Mucosa of descending colon (tissue), 3 donors: Measurements from ENCODE around the gene HOXA11. TPM values are rescaled to one million over a fixed set of nuclear protein-coding genes. Genes with fewer than 3 reads are reported as not detected.

ENCODE experiments used
- ATAC-seq: fragments of 200-7000 bp; cut with Tn5 transposase; one replicate; pipeline ENCODE4 v1.9.1; 2020; ENCODE audit warnings: mild to moderate bottlenecking, moderate library complexity
- DNase-seq, 3 donors: peaks; one replicate each; pipeline ENCODE4 v3.0.0-alpha.2; 2020
- H3K36me3 ChIP-seq: fragments of 200-600 bp; one replicate; pipeline ENCODE4 v1.8.0; 2021; ENCODE audit warnings: low read depth, mild to moderate bottlenecking
- H3K4me1 ChIP-seq: fragments of 200-600 bp; one replicate; pipeline ENCODE4 v1.8.0; 2021; ENCODE audit warnings: low read depth, mild to moderate bottlenecking
- H3K4me3 ChIP-seq: fragments of 200-600 bp; one replicate; pipeline ENCODE4 v1.8.0; 2021; ENCODE audit warnings: mild to moderate bottlenecking
- H3K9me3 ChIP-seq: fragments of 200-600 bp; one replicate; pipeline ENCODE4 v1.8.0; 2021; ENCODE audit warnings: mild to moderate bottlenecking
- CTCF ChIP-seq: fragments of 200-600 bp; IDR thresholded peaks from one replicate; pipeline ENCODE4 v1.8.0; 2022; ENCODE audit warnings: antibody characterized with exemption, mild to moderate bottlenecking
- intact Hi-C, 2 donors: fragments of 100-400 bp; cut with DNase I in 1 of 2; cut with micrococcal nuclease in 1 of 2; formaldehyde crosslinking; loops; one replicate each; pipeline versions ENCODE4 v1.11.0 to v1.11.1; 2022; cut with DNase I, micrococcal nuclease
- total RNA-seq, 3 donors: library from RNA; stranded (reverse); fragmentation: NEBNext Ultra II Directional in 2 of 3; extraction: Animal tissue kit (Norgen Biotek cat#: 25700) in 2 of 3; gene quantifications; one replicate each; pipeline versions ENCODE4 v1.2.1 to v1.2.4, GENCODE V29; 2021 to 2023
- donor health status: DM: no; HTN: no; CAD: no; lungs with moderate emphysema.
- donor health status: DM: no; HTN: no; CAD: no.
- donor health status: DM: no; HTN: yes; CAD: no.

The HOXA11 gene
- total RNA-seq, 3 donors from 2014 or later = 3.2 to 27.2 (median 5.4) TPM

DNA sequence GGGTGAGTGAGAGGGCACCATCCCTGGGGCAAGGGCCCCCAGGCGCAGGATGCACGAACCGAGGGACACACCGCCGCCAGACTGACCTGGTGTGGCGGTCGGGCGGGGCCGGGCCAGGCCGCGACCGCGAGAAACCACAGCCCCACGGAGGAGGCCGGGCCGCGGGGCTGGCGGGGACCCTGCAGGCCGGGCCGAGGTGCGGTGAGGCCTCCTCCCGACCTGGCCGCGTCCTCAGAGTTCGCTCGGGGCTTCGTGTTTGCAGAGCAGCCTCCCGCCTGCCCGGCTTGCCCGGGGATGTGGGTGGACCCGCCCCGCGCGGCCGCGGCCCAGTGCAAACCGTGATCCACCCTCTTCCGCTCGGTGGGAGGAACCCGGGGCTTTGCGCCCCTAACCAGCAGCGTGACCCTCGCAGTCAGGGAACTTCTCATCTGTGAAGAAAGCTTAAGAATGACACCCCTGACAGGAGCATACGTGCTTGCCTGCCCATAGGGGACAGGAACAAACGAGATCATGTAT is 35.5 kb upstream of the HOXA11 start:
- Histone ChIP-seq H3K36me3 (no peaks in the 10 kb centered on the region), H3K4me1 (peaks cover 5% of the 10 kb centered on the region), H3K4me3 (no peak overlapping the region), H3K9me3 (no peaks in the 10 kb centered on the region)
- DNase-seq (no peak), ATAC-seq (no peak)
- TF ChIP-seq CTCF = no peak
- intact Hi-C loops = no loop called here

GRCh38 chr7:27219821-27220220 is 34.8 kb upstream of the HOXA11 start:
- DNase-seq = no peak
- Histone ChIP-seq H3K36me3 (no peaks in the 10 kb centered on the region), H3K4me1 (no peaks in the 10 kb centered on the region), H3K9me3 (no peaks in the 10 kb centered on the region), H3K4me3 (no peak overlapping the region)
- no peak for ATAC-seq
- intact Hi-C loops = no loop called here
- TF ChIP-seq CTCF = no peak

DNA sequence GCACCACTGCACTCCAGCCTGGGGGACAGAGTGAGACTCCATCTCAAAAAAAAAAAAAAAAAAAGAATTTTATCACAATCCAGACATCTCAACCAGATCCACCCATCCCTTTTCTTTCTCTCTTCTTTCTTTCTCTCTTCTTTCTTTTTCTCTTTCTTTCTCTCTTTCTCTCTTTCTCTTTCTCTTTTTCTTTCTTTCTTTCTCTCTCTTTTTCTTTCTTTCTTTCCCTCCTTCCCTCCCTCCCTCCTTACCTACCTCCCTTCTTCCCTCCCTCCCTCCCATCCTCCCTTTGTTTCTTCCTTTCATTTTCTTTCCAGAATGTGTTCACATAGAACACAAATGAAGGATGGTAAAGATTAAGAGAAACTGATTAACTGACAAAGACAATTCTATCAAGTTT is 32.9 kb upstream of the HOXA11 start:
- Histone ChIP-seq H3K9me3 (no peaks in the 10 kb centered on the region), H3K36me3 (no peaks in the 10 kb centered on the region), H3K4me1 (no peaks in the 10 kb centered on the region), H3K4me3 (no peak overlapping the region)
- TF ChIP-seq CTCF = no peak
- DNase-seq = no peak
- intact Hi-C loops = no loop called here
- ATAC-seq = no peak

DNA sequence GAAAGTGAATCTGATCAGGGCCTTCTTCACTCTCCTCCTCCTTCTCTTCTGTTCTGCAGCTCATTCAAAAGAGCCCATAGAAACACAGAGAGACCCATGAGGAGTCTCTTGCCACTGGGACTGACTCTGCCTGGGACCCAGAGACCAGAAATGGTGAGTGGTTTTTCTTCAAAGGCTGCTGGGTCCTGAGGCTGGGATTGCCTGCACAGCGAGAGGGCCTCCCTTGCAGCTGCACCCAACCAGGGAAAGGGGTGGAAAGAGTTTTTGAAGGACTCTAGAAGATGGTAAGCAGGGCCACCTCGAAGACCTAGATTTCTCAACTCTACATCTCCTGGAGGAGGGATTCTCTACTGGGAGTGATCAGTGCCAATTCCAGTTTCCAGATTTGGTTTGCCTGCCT is 30.3 kb upstream of the HOXA11 start:
- H3K9me3 ChIP-seq = no peaks in the 10 kb centered on the region
- peaks cover 14% of the 10 kb centered on the region for H3K4me1 ChIP-seq
- DNase-seq (no peak), ATAC-seq (no peak)
- intact Hi-C loops = no loop called here
- H3K36me3 ChIP-seq = no peaks in the 10 kb centered on the region
- TF ChIP-seq CTCF = no peak
- H3K4me3 ChIP-seq = no peak overlapping the region

- no peak for TF ChIP-seq CTCF
- H3K4me1 ChIP-seq = peaks cover 17% of the 10 kb centered on the region
- H3K36me3 ChIP-seq = no peaks in the 10 kb centered on the region
- no peak overlapping the region for H3K4me3 ChIP-seq
- ATAC-seq = no peak
- intact Hi-C loops = no loop called here
- no peak for DNase-seq
- no peaks in the 10 kb centered on the region for H3K9me3 ChIP-seq
Observed at GRCh38 chr7:27214239-27214950, 29.4 kb upstream of the HOXA11 start.
